Ascending aorta (tissue), 2 donors: Measurements from ENCODE around the gene GPR119. TPM values are rescaled to one million over a fixed set of nuclear protein-coding genes. Genes with fewer than 3 reads are reported as not detected.
"Not testable (repeated sequence)": the region's sequence is repeated elsewhere in the genome, so short reads cannot be mapped to it uniquely, and the experiment has no call there.

Source experiments
- DNase-seq, 2 donors: peaks; one replicate each; pipeline ENCODE4 v3.0.0-alpha.2; 2019; ENCODE audit warnings: low spot score in 2 of 2
- H3K27ac ChIP-seq, 2 donors: fragments of 200-600 bp; sonication (generic); one replicate each; pipeline ENCODE4 v1.5.1; 2016 to 2017; ENCODE audit warnings: mild to moderate bottlenecking in 1 of 2
- H3K27me3 ChIP-seq: fragments of 200-600 bp; sonication (generic); one replicate; pipeline ENCODE4 v1.5.1; 2017
- H3K36me3 ChIP-seq, 2 donors: fragments of 200-600 bp; sonication (generic); one replicate each; pipeline ENCODE4 v1.5.1; 2016
- H3K4me1 ChIP-seq, 2 donors: fragments of 200-600 bp; sonication (generic); one replicate each; pipeline ENCODE4 v1.5.1; 2016 to 2017; ENCODE audit warnings: mild to moderate bottlenecking in 1 of 2
- H3K4me3 ChIP-seq, 2 donors: fragments of 200-600 bp; sonication (generic); one replicate each; pipeline ENCODE4 v1.5.1; 2016 to 2017; ENCODE audit warnings: mild to moderate bottlenecking in 1 of 2
- H3K9me3 ChIP-seq, 2 donors: fragments of 200-600 bp; sonication (generic); one replicate each; pipeline ENCODE4 v1.5.1; 2016
- intact Hi-C: fragments of 100-400 bp; cut with DNase I; formaldehyde crosslinking; loops from one replicate; pipeline ENCODE4 v1.15.1; 2023
- total RNA-seq: library from RNA; depleted of rRNA; stranded (reverse); fragments of >200 nt; gene quantifications from one replicate; pipeline ENCODE4 v1.1.0, GENCODE V29; 2016
- TF ChIP-seq, protein P1 (sequence below), 3 experiments: fragments of 200-600 bp in 2 of 3; fragments of 450-650 bp in 1 of 3; sonication (generic) in 2 of 3; IDR thresholded peaks; one replicate each; pipeline ENCODE4 v1.5.1; 2016 to 2019; ENCODE audit warnings: antibody characterized with exemption in 3 of 3, mild to moderate bottlenecking in 1 of 3, moderate library complexity in 1 of 3

The GPR119 gene
- total RNA-seq, 1 donor from 2014 or later, result not detected

- DNase-seq, result no peak
Measured at GRCh38 chrX:130376077-130376476, 9.4 kb downstream of the GPR119 start.

GRCh38 chrX:130352050-130352449 lies 33.4 kb downstream of the GPR119 start:
- H3K4me3 ChIP-seq, intact Hi-C loops, H3K4me1 ChIP-seq, H3K27me3 ChIP-seq, H3K9me3 ChIP-seq, DNase-seq, H3K27ac ChIP-seq, H3K36me3 ChIP-seq: not testable (repeated sequence)

More at GRCh38 chrX:130376077-130376476, 9.4 kb downstream of the GPR119 start:
- Histone ChIP-seq H3K27me3 (no peaks in the 10 kb centered on the region), H3K27ac (no peak overlapping the region), H3K4me3 (no peak overlapping the region), H3K9me3 (no peaks in the 10 kb centered on the region), H3K36me3 (no peaks in the 10 kb centered on the region), H3K4me1 (no peaks in the 10 kb centered on the region)
- TF ChIP-seq, protein P1, sequence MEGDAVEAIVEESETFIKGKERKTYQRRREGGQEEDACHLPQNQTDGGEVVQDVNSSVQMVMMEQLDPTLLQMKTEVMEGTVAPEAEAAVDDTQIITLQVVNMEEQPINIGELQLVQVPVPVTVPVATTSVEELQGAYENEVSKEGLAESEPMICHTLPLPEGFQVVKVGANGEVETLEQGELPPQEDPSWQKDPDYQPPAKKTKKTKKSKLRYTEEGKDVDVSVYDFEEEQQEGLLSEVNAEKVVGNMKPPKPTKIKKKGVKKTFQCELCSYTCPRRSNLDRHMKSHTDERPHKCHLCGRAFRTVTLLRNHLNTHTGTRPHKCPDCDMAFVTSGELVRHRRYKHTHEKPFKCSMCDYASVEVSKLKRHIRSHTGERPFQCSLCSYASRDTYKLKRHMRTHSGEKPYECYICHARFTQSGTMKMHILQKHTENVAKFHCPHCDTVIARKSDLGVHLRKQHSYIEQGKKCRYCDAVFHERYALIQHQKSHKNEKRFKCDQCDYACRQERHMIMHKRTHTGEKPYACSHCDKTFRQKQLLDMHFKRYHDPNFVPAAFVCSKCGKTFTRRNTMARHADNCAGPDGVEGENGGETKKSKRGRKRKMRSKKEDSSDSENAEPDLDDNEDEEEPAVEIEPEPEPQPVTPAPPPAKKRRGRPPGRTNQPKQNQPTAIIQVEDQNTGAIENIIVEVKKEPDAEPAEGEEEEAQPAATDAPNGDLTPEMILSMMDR (IDR thresholded peaks at IDR 0.05), result no peak
- intact Hi-C loops, result no loop called here

DNA sequence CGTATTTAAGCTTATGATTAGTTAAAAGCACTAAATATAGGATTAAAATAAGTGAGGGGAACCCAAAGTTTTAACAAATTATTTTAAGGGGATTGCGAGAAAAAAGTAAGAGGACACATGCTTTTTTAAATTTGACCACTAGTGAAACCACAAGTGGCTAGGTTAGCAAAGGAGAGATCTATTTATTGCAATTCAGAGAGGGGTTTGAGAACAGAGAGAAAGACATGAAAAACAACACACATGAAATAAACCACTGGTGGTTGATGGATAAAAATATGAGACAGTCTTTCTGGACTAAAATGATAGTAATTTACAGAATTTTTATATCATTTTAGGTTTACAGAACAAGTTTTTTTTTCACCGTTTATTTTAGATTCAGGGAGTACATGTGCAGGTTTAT lies 33.9 kb downstream of the GPR119 start:
- Histone ChIP-seq H3K27ac (no peak overlapping the region), H3K36me3 (no peaks in the 10 kb centered on the region), H3K9me3 (no peaks in the 10 kb centered on the region), H3K4me3 (no peak overlapping the region), H3K4me1 (no peaks in the 10 kb centered on the region), H3K27me3 (no peaks in the 10 kb centered on the region)
- TF ChIP-seq, protein P1 (IDR thresholded peaks at IDR 0.05), result no peak
- no peak for DNase-seq
- intact Hi-C loops, result no loop called here

- Histone ChIP-seq H3K4me1 (no peaks in the 10 kb centered on the region), H3K27ac (no peak overlapping the region), H3K36me3 (no peaks in the 10 kb centered on the region), H3K4me3 (no peak overlapping the region), H3K27me3 (no peaks in the 10 kb centered on the region), H3K9me3 (no peaks in the 10 kb centered on the region)
- TF ChIP-seq, protein P1 (IDR thresholded peaks at IDR 0.05), result no peak
- intact Hi-C loops, result no loop called here
- DNase-seq, result no peak
Measured at GRCh38 chrX:130347321-130347720, 38.2 kb downstream of the GPR119 start.

- H3K36me3 ChIP-seq, result no peaks in the 10 kb centered on the region
- TF ChIP-seq, protein P1 (IDR thresholded peaks at IDR 0.05), result no peak
- DNase-seq, result no peak
- no peaks in the 10 kb centered on the region for H3K27me3 ChIP-seq
- H3K4me3 ChIP-seq, result no peak overlapping the region
- intact Hi-C loops, result no loop called here
- H3K27ac ChIP-seq, result no peak overlapping the region
- no peaks in the 10 kb centered on the region for H3K9me3 ChIP-seq
- H3K4me1 ChIP-seq, result no peaks in the 10 kb centered on the region
Measured at GRCh38 chrX:130343411-130343810, 42.1 kb downstream of the GPR119 start.

GRCh38 chrX:130340271-130340670 lies 45.2 kb downstream of the GPR119 start:
- Histone ChIP-seq H3K27me3 (no peaks in the 10 kb centered on the region), H3K36me3 (no peaks in the 10 kb centered on the region), H3K4me3 (peak overlapping the region; percentile 58 to 73), H3K9me3 (no peaks in the 10 kb centered on the region), H3K4me1 (no peaks in the 10 kb centered on the region), H3K27ac (peak overlapping the region; percentile 10 to 12)
- intact Hi-C loops, result no loop called here
- DNase-seq, result no peak
- TF ChIP-seq, protein P1 (IDR thresholded peaks at IDR 0.05), result no peak
